GM18870 (cell line): Measurements from ENCODE around the gene CHRM2.

Experiments
- ATAC-seq: cut with Tn5 transposase; IDR thresholded peaks from one replicate; pipeline ENCODE4 v1.9.1; 2021; ENCODE audit warnings: moderate library complexity; ENCODE audit not compliant: unreplicated experiment

Gene CHRM2

DNA sequence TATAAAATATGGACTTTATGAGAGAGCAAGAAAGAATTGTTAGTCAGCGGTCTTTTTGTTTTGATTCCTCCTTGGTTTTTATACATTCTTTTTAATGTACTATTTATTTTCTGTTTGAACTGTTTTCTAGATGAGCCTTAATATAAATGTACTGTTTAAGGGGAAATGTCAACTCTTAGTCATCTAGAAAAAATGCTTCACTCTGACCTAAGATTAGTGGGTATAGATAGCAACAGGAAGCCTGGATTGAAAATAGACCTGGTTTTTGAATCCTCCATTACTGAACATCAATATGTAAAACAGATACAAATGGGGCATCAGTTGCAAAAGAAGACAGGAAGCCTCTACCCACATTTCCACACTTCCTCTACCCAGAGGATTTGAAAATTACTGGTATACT lies 87.8 kb downstream of the CHRM2 start:
- ATAC-seq, result no peak

DNA sequence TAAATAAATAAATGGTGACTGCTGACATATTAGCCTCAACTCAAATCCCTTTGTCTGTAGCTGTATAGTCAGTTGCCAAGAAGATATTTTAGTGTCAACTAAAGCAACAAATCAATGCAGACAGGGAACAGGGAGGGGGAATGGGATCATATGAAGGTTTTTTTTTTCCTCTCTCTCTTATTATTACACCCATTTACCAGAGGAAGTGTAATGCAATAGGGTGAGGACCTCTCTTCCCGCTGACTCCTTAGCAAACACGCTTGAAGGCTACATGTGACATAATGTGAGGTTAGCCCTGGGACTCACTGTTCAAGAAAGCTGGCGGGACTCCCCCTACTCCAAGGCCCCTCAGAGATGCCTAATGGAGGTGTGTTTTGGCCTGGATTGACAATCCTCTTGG lies 88.2 kb downstream of the CHRM2 start:
- ATAC-seq, result no peak

DNA sequence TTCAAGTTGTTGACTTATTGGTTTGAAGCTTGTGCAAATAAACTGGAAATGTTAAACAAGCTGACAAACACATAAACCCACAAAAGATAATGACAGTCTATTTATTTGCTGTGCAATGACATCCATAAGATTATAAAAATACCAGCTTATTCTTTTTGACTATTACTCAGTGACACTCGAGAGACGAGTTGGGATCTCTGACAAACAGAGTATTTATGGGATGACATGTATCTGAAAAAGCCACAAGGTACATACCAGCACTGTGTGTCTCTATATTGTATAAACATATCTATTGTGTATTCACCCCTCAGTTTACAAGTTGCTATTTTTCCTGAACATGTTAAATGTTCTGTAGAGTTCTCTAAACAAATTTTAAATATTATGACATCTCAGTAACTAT lies 88.9 kb downstream of the CHRM2 start:
- no peak for ATAC-seq

DNA sequence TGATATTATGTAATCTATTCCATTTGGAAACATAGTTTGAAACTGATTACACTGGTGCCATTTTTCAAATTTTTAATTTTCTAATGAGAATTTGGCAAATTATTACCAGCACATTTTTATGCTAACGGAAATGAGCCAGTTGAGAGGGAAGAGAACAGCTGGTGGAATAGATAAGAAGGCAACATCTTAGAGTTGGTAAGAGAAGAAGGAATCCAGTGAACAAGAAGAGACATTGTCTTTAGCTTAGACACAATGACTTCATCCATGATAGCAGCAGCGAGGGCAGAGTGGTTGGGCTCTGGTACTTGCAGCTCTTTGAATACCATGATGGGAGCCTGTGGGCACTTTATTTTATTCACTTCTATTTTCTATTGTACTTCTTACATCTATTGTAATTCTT lies 89.6 kb downstream of the CHRM2 start:
- ATAC-seq, result no peak

DNA sequence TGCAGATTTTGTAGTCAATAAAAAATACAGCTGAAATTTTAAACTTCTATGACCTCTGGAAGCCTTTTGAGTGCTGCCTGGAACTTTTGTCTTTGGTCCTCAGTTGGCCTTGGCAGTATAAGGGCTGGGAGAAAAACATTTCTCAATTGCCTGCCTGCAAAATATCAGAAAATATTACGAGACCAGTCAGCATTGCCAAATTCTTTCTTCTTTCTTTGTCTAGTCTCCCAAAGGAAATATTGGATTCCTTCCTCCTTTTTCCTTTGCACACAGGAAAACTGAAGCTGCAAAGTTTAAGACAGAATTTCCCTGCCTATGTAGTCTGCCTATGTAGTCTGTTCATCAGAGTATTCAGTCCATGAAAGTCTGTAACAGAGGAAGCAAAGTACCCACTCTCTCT lies 95.9 kb downstream of the CHRM2 start:
- ATAC-seq, result no peak

DNA sequence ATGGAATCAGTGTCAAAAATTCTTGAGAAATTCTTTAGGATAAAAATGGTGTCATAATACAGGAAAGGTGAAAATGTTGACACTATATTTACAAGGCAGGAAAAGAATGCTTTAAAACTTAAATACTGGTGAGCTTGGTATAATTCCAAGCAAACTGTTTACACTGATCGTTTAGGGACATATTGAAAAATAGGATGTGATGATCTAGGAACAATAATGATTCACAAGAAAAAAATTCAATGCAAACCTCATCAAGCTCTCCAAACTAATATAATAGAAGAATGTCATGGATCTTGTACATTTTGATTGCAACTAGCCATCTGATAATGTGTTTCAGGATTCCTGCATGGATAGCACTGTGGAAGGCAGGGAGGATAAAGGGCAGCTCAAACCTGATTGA lies 98.4 kb downstream of the CHRM2 start:
- ATAC-seq, result no peak

DNA sequence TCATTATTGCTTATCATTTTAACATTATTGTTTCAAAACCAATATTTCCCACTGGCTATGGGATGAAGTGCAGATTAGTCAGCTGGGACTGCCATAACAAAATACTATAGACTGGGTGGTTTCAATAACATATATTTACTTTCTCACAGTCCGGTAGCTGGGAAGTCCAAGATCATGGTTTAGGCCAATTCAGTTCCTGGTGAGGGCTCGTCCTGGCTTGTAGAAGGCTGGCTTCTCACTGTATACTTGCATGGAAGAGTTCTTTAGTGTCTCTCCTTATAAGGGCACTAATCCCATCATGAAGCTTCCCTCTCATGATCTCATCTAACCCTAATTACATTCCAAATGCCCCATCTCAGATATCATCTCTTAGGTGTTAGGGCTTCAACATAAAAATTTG lies 101.3 kb downstream of the CHRM2 start:
- ATAC-seq, result no peak

DNA sequence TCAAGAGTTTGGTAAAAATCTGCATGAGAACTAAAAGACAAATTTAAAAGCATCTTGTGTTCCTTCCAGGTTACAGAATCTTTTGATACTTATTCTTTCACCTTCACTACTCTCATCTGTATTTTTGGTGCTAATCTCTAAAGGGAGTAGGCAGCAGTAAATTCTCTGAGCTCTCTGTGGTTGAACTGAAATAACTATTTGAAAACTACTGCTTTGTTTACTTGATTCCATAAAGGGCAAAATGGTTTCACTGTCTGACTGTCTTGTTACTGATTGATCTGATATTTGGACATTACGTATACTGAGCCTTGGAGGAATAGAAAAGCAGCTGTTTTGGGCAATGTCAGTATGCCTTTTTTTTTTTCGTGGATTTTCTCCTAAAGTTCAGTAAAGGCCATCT lies 103.3 kb downstream of the CHRM2 start:
- ATAC-seq, result no peak

DNA sequence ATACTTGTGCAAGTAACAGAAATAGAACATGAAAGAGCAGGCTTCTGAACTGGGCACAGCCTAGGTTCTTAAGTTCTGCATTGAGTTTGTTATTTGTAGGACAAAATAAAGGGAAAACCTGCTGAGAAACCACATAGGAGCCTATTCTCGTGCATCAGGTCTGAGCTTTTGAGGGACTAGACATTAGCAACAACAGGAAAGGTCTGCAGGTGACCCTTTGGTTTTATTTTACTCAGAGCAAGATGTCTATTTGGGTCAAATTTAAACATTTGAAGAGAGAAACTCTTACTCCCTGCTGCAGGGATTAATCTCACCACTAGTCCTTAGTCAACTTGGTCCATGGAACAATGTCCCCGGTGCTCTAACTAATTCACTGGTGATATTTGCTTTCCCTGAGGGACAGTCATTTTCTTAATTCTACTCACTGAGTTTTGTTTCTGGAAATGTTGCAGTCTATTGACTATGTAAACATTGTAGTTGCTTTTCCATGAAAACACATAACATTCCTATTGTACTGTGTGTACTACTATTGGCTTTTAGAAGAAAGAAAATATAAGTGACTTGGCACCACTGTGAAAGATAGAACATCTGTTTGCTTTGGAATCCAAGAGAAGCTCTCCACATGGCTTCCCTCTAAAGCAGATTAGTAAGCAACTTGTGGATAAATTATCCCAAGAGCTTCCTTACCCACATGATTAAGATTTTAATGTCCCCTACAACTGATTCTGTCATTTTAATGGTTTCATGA lies 108.2 kb downstream of the CHRM2 start:
- no peak for ATAC-seq

DNA sequence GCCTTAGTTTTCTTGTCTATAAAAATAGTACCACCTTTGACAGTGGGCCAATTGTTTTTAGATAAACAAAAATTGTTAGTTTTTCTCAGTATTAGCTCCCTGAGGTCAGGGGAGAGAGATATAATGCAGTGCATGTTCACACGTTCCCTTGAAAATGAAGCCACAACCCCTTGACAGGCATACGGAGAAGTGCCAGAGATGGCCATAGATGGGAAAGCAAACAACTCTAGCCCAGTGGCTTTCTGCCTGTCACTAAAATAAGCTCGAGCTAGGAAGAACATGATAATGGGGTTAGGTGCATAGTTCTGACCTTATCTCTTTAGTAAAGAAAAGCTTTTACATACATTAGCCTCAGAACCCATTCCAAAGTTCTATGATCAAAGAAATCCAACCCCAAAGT lies 124.9 kb downstream of the CHRM2 start:
- no peak for ATAC-seq

DNA sequence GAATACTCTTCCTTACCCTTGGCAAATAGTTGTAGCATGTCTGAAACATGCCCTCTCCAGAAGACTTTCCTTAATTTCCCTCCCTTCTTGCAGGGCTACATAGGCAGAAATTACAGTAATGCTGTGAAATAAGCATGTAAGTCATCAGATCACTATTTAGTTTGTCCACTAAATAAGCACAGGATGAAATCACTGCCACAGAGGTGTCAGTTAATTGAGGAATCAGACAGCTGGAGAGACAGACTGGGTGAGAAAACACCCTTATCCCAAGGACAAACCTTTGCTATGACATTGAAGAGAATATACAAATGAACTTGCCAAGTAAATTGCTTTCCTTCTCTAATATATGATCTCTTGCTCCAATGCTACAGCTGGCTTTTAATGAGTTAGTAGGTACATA lies 129.3 kb downstream of the CHRM2 start:
- no peak for ATAC-seq

DNA sequence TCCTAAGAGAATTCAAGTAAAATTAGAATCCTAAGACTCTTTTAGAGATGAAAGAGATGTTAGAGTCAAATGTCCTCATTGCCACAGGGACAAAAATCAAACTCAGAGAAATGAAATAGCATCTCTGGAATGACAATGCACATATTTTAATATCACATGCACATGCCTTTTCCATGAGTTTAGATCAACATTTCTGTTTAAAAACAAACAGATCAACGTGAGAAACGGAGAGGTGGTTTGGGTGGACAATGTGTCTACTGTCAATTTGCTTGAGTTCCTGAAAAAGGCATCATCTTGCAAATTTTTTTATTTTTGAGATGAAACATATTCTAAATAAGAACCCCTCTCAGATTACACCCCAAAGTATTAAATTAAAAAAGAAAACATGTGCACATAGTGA lies 130.0 kb downstream of the CHRM2 start:
- ATAC-seq, result no peak

DNA sequence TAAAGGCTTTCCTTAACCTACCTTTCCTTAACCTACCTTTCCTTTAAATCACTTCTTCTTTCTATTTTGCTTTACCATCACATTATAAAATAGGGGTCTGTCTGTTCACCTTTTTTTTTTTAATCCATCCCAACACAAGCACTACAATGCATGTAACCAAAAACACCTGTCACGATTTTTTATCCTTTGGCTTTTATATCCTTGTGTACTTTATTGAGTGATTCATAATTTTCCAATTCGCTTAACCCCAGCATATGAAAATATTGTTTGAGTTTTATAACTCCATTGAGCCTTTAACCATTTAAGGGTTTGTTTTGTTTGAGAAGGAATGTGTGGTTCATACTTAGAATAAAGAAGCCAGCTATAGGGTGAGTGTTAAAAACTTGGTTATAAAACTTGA lies 132.2 kb downstream of the CHRM2 start:
- no peak for ATAC-seq

DNA sequence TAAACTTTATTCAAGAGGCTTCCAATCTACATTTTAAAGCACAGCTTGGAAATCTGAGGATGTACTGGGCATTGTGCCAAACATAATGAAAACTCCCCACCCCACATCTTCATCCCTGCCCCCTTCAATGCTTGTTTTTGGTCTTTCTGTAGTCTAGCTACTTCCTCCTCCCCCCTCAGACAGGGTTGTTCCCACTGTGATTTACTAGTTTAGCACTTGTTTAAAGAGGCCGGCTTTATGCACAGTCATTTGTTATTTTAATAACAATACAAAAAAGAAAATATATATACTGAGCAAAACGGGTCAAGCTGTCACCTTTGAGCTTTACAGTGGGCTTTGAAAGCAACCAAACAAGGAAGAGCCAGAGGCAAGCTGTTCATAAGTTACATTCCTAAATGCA lies 132.6 kb downstream of the CHRM2 start:
- ATAC-seq, result no peak

DNA sequence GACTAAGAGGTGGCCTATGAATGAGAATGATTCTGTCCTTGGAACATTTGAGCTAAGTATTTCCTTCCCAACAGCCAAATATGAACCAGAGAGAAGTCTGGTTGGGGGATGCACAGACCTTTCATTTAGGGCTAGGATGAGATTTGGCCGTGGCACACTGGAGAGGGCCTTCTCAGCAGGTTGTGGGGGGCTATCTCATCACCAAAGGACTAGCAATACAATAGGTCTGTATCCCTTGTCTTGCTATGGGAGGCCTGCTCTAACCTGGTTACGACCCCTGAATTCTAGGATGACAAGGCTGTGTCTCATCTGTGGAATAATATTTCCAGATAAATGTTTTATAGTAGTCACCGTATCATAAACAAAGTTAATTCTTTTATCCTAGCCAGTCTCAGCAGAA lies 133.0 kb downstream of the CHRM2 start:
- ATAC-seq, result no peak

DNA sequence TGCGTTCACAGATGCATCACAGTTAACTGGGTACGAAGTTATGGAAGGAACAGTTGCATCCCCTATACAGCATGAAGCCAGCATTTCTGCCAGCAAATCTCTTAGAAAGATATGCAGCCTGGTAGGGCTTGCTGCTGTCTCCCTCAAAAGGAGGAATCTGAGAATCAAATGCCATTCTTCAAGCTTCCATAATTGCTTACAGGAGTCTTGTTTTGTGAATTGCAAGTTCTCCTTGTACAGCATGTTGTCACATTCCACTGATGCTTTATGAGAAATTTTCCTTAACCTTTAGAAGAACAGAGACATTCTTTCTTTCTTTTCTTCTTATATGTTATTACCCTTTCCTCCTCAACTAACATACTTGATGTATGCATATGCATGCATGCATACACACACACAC lies 134.6 kb downstream of the CHRM2 start:
- ATAC-seq, result no peak

DNA sequence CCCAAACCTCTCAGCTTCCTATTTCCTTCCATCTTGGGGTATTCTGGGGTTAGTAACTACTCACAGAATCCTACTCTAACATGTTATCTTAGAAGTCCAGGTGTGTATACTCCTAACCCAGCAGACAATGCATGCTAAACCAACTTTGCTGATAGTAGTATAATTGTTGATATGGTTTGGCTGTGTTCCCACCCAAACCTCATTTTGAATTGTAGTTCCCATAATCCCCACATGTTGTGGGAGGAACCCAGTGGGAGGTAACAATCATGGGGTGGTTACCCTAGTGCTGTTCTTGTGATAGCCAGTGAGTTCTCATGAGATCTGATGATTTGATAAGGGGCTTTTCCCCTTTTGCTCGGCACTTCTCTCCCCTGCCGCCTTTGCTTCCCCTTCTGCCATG lies 135.1 kb downstream of the CHRM2 start:
- no peak for ATAC-seq

DNA sequence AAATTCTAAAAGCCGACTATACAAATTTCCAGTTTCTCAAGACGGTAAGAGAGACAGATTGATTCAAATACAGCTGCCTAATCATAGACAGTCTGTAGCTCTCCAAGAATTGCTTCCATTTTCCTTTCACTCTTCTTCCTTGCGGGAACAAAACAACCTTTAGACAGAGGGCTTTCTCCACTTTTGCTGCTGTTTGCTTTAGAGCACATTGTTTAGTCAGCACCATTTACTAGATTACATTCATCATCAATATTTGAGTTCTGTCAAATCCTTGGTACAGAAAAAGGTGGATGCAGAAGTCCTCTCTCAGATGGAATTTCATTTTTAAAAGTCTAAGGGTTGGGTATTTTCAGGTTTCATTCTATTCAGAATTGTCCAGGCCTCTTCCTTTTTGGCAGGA lies 137.4 kb downstream of the CHRM2 start:
- ATAC-seq, result no peak

DNA sequence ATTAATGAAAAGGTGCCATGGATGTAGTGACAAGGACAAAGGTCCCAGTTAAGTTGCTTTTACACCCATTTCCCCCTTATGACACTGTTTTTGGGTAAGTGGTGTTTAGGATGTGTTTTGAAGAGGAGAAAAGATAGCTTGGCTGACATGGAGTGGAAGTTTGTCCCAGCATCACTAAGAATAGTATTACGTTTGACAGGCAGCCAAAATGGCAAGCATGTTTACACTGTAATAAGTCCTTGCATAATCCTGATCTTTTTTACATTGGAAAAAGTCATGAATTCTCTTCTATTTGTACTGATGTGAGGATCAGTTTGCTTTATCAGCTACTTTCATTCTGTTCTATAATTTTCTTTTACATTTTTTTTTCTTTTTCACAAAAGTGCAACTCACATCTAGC lies 137.8 kb downstream of the CHRM2 start:
- ATAC-seq, result no peak

DNA sequence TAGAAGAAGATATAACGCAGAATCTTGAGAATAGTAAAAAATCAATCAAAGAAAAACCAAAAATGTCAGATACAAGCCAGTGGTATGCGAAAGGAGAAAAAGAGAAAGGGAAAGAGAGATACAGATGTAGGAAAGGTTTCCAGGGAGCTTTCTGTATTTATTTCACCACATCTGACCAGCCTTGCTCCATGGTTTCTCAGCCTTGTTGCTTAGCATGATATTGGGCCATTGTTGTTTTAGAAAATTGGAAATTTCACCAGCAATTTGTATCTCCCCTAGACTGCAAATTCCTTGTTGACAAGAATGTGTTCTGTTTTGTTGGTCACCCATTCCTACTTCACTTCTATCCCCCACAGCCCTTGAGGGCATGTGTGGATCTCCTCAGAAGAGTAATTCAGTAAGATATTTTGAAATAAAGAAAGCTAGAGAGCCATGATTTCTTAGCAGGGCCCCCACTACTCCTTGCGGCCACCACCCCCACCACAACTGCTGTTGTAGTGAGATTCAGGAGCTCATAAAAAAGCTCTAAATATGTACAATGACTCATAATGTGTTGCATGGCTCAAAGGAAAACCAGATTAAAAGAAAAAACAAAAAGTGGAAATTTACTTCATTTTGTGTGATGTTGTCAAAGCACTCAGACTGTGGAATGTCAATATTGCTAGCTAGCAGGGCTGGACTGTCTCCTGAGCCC lies 138.7 kb downstream of the CHRM2 start:
- no peak for ATAC-seq

DNA sequence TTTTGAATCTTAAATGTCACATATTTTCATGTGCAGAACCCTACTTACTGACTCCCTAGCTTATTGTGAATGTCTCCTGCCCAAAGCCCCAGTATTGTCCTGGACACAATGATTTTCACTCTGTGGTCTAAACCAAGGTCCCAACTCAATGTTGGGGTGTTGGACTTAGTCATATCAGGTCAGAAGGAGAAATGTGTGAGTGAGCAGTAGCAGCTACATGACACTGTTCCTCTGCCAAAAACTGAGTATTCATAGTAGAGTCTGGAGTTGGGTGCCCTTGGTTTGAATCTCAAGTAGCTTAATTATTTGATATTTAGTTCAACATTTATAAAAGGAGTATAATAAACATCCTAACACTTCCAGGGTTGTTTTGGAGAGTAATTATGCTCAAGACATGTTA lies 141.0 kb downstream of the CHRM2 start:
- no peak for ATAC-seq

DNA sequence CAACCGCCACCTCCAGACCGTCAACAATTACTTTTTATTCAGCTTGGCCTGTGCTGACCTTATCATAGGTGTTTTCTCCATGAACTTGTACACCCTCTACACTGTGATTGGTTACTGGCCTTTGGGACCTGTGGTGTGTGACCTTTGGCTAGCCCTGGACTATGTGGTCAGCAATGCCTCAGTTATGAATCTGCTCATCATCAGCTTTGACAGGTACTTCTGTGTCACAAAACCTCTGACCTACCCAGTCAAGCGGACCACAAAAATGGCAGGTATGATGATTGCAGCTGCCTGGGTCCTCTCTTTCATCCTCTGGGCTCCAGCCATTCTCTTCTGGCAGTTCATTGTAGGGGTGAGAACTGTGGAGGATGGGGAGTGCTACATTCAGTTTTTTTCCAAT lies 146.6 kb downstream of the CHRM2 start:
- no peak for ATAC-seq

DNA sequence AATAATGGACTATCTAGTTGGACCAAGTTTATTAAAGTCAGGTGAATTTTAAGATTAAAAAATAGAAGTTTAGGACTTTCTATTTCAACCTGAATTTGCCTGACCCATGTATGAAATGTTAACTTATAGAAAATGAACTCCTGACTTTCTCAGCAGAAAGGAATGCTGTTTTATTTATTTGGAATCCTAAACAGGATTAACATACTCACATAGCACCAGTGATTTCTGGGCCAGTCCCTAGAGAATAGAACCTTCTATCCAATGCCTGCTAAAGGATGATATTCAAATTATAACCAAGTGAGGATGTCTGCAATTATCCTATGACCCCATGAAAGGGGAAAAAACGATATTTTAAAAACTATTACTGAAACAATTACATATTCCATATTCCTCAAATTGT lies 148.8 kb downstream of the CHRM2 start:
- ATAC-seq, result no peak
